Stimulated activated naive CD4-positive, alpha-beta T cell (primary cell): ENCODE measurements around the gene LBP.
"Not testable (repeated sequence)": the region's sequence is repeated elsewhere in the genome, so short reads cannot be mapped to it uniquely, and the experiment has no call there.

Experiments
- DNase-seq, 6 experiments: peaks; one replicate each; lab custom pipeline; 2025; lab: John Stamatoyannopoulos, UW

Gene LBP

DNA sequence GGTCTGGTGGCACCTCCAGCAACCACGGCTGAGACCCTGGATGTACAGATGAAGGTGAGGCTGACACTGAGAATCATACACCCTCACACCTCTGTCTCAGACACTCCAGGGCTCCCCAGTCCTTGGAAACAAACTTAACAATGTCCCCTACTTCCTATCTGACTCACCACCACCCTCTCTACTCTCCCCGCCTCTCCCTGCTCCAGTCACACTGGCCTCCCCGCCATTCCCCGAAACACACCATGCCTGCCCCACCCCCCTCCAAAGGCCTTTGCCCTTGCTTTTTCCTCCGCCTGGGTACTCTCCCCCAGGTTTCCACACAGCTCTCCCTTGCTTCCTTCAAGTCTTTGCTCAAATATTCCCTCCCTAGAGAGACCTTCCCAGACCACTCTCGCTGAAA is 26.1 kb upstream of the LBP start:
- DNase-seq, result no peak

GRCh38 chr20:38321959-38322598 is 24.2 kb upstream of the LBP start:
- no peak for DNase-seq

- no peak for DNase-seq
Measured at GRCh38 chr20:38324159-38324558, 22.1 kb upstream of the LBP start.

DNA sequence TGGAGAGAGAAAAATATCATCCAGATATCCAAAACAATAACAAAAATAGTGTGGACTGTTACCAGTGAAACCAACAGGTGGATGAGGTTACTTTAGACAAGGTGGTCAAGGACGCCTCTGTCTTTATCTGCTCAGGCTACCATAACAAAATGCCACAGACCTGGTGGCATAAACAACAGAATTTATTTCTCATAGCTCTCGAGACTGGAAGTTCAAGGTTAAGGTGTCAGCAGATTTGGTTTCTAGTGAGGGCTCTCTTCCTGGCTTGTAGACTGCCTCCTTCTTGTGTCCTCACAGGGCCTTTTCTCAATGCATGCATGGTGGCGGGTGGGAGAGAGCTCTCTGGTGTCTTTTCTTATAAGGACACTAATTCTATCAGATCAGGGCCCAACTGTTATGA is 21.1 kb upstream of the LBP start:
- no peak for DNase-seq

GRCh38 chr20:38325905-38326304 is 20.4 kb upstream of the LBP start:
- DNase-seq, result no peak

- no peak for DNase-seq
Measured at GRCh38 chr20:38326309-38326708, 20.0 kb upstream of the LBP start.

DNA sequence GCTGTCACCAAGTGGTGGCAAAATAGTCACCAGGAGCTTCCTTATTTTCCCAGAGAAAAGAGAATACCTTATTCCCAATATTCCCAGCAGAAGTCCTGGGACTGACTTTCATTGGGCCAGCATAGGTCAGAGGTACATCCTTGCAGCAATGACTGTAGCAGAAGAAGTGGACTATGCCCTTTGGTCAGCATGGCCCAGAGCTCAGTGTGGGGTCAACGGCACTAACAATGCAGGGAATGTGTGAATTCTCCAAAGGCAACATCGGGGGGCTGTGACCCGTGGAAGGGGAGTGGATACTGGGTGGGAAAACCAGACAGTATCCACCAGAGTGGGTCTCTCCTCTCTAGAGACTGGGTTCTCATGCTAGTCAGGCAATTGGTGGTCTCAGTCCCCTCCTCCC is 15.6 kb upstream of the LBP start:
- DNase-seq, result no peak

DNA sequence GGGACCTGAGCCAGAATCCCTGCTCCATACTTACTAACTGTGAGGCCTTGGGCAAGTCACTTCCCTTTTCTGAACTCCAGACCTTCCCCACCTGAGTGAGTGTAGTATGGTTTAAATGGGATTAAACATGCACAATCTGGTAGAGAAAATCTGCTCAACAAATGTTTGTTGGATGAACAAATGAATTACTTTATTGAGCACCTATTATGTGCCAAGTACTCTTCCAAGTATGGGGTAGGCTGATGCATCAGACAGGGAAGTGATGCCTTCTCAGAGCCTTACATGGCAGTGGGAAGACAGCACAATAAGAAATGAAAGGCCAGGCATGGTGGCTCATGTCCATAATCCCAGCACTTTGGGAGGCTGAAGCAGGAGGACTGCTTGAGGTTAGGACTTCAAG is 15.0 kb upstream of the LBP start:
- no peak for DNase-seq

GRCh38 chr20:38331814-38332213 is 14.5 kb upstream of the LBP start:
- no peak for DNase-seq

- no peak for DNase-seq
Measured at GRCh38 chr20:38334016-38334415, 12.3 kb upstream of the LBP start.

- DNase-seq, result no peak
Measured at GRCh38 chr20:38336726-38337125, 9.6 kb upstream of the LBP start.

DNA sequence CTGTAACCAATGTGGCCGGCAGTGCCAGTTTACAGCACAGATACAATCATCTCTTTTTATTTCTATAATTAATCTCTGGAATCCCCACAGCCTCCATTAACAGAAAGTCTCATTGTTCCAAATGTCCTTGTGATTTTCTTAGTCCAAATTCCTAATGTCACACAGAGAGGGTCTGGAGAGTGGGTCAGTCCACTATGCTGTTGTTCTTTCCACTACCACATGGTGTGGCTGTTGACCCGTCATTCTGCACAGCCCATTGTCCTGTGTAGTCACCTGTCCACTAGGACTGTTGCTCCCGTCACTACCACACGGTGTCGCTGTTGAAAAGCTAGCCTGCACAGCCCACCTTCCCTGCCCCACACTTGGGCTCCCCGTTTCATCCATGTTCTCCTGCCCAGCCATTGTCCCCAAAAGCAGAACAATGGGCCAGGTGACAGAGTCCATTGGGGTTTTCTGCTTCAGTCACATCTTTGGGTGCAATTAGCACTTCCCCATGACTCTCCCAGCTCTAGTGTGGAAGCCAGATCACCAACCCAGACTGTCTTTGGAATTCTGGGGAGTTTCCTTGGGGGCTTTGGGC is 8.6 kb upstream of the LBP start:
- DNase-seq, result no peak

DNA sequence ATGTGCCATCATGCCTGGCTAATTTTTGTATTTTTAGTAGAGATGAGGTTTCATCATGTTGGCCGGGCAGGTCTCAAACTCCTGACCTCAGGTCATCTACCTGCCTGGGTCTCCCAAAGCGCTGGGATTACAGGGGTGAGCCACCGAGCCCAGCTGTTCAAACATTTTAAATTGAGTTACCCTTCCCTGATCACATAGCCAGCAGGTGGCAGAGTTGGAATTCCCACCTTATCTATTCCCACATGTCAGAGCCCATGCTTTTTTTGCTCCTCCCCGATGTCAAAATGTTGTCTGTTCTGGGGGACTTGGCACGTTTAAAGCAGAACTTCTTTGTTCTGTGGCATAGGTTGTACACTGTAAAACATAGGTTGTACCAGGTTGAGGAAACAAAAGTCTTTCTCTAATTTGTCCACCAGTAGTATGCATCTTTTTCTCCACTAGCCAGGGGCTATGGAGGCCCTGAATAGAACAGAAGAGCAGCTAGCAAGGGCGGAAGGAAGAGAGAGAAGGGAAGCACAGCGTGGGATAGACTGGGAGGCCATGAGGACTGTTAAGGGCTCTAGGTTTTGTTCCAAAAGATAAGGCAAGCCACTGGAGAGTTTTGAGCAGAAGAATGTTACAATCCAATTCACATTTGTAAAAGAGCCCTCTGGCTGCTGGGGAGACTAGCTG is 7.3 kb upstream of the LBP start:
- no peak for DNase-seq

GRCh38 chr20:38339521-38339896 is 6.8 kb upstream of the LBP start:
- DNase-seq, result not testable (repeated sequence)

DNA sequence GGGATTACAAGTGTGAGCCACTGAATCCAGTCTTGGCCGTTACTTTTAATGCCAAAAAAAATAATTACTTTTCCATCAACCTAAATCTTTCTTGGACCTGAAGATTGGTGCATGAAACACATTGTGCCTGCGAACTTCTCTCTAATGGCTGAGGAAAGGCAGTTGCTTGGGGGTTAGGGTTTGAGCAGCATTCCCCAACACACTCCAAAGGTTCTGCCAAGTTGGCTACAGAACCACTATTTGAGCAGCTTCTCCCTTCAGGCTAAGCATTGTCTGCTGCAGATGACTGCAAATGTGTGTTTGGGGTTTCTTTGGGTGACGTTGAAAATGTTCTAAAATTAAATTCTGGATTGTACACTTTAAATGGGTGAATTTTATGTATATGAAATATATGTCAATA is 6.3 kb upstream of the LBP start:
- DNase-seq, result no peak

GRCh38 chr20:38340693-38341092 is 5.6 kb upstream of the LBP start:
- no peak for DNase-seq

DNA sequence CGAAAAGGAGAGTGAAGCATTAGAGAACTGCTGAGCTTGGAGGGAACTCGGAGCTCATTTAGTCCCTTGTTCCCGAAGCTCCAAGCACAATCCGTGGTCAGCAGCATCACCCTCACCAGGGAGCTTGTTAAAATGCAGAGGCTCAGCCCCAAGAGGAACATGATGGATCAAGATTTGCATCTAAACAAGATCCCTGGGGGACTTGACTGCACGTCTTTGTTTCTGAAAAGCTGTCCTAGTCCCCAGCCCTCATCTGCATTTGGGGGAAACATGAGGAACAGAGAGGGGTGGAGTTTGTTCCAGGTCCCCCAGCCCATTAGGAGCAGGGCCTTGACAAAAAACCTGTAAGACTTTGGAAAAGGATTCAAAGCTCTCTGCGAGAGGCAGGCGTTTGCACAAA is 4.1 kb upstream of the LBP start:
- no peak for DNase-seq

DNA sequence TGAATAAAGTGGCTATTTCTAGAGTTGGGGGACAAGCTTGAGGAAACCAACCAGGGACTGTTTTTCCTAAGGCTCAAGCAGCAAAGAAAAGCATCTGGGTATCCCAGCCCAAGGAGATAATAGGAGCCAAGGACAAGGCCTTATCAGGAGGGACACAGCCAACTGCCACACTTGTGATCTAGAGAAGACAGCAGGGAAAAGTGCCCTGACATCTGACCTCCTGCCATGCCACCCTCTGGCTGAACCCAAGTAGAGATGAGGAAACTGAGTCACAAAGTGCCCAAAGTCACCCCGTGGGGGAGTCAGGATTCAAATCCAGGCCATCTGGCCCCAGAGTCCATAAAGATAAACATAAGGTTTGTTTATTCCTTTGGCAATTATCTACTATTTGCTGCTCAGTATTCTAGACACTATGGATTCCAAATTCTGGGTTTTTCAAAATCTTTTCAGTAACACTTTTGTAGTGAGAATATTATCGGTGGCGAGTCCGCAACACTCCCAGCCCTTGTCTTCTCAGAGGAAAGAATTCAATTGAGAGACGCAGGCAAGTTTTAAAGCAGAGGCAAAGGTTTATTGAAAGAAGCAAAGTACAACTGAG is 3.5 kb upstream of the LBP start:
- no peak for DNase-seq

- DNase-seq, result no peak
Measured at GRCh38 chr20:38343311-38344106, 2.8 kb upstream of the LBP start.

DNA sequence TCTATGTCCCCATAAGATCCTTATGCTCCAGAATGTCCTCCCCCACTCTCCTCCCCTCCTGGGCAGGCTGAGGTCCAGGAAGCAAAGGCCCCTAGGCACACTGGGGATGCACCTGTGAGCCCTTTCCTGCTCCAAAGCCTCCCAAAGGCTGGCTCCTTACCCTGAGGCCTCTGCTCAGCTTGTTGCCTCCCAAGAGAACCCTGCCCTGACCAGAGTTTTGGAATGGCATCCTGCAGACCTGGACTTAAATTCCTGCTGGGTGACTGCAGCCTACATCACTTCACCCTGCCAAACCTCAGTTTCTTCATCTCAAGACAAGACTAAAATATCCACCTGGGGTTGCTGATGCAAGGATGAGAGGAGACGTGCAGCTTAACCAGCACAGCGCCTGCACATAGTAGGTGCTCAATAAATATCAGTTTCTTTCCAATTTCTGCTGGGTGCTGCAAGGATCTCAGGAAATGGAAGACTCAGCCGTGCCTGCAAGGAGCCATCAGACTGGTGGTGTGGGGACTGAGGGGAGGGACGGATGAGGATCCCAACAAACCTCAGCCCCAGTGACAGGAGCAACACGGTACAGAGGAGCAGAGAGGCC is 2.1 kb upstream of the LBP start:
- no peak for DNase-seq

DNA sequence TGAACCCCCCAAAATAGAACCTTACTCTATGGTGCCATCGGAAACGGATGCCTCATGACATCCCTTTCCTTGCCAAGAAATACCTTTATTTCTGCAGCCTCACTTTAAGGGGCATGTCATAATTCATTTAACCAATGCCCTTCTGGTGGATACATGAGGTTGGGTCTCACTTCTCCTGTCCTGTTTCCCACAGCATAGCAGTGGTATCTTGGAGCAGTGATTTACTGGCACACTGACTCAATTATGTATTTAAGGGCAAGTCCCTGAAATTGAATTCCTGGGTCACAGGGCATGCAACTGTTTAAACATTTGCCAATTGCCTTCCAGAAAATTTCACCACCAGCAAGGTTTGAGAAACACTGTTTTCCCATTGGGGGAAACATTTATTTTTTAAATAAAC is 639 bp upstream of the LBP start:
- no peak for DNase-seq

- no peak for DNase-seq
Measured at GRCh38 chr20:38346741-38347140, 459 bp downstream of the LBP start.
